H1 (cell line): ENCODE results near the gene ZNF775. TPM values are rescaled to one million over a fixed set of nuclear protein-coding genes. Genes with fewer than 3 reads are reported as not detected.

ENCODE experiments used
- CTCF ChIA-PET: fragments of 300-600 bp; sonication (Branson Sonifier 250); formaldehyde crosslinking; loops from one replicate; lab custom pipeline; 2021; ENCODE audit not compliant: partially characterized antibody; lab: Charles Lee
- POLR2A ChIA-PET: fragments of 300-600 bp; sonication (Branson Sonifier 250); formaldehyde crosslinking; loops from one replicate; lab custom pipeline; 2021; ENCODE audit warnings: inconsistent platforms; ENCODE audit not compliant: partially characterized antibody; lab: Charles Lee
- DNase-seq, 2 experiments: peaks; one replicate each; pipeline versions ENCODE4 v3.0.0 to v3.0.0-alpha.2; 2010 to 2022; ENCODE audit warnings: low spot score in 2 of 2, low read depth in 1 of 2, mixed read lengths in 1 of 2
- FAIRE-seq: peaks from 2 replicates; lab custom pipeline; 2011; peaks lifted over from hg19 to GRCh38; lab: Jason Lieb, UNC
- H2AFZ ChIP-seq: 2 replicates; pipeline ENCODE4 v1.8.1; 2012; ENCODE audit warnings: low read length, inconsistent platforms
- H2AK5ac ChIP-seq: 2 replicates; pipeline ENCODE4 v1.6.1; 2013; ENCODE audit warnings: low read depth, low read length
- H2BK120ac ChIP-seq: replicated peaks from 2 replicates; pipeline ENCODE3; 2013; ENCODE audit warnings: low read depth, low read length, inconsistent platforms
- H2BK12ac ChIP-seq: 2 replicates; pipeline ENCODE4 v1.6.1; 2013; ENCODE audit warnings: low read depth, low read length
- H2BK15ac ChIP-seq: 2 replicates; pipeline ENCODE4 v1.6.1; 2013; ENCODE audit warnings: low read length
- H2BK20ac ChIP-seq: 2 replicates; pipeline ENCODE4 v1.6.1; 2013; ENCODE audit warnings: low read length
- H2BK5ac ChIP-seq: 2 replicates; pipeline ENCODE4 v1.6.1; 2013; ENCODE audit warnings: low read depth, low read length
- H3K14ac ChIP-seq: 2 replicates; pipeline ENCODE4 v1.6.1; 2013; ENCODE audit warnings: inconsistent platforms; ENCODE audit not compliant: insufficient read length
- H3K18ac ChIP-seq: 2 replicates; pipeline ENCODE4 v1.6.1; 2013; ENCODE audit warnings: low read length; ENCODE audit errors: extremely low read depth
- H3K23ac ChIP-seq: 2 replicates; pipeline ENCODE4 v1.6.1; 2013; ENCODE audit warnings: inconsistent platforms; ENCODE audit not compliant: insufficient read length
- H3K23me2 ChIP-seq: 2 replicates; pipeline ENCODE4 v1.6.1; 2013; ENCODE audit warnings: low read depth, low read length
- H3K27ac ChIP-seq: 2 replicates; pipeline ENCODE4 v1.6.1; 2011; ENCODE audit warnings: low read depth, low read length, inconsistent platforms
- H3K27me3 ChIP-seq, 4 experiments: replicated peaks in 1 of 4; 1 replicate in 1 of 4; 2 replicates in 3 of 4; pipeline versions ENCODE4 v1.6.1 to v1.8.1; 2011 to 2013; ENCODE audit warnings: low read length in 3 of 4, mild to moderate bottlenecking in 3 of 4, inconsistent platforms in 2 of 4, mixed read lengths in 2 of 4, moderate library complexity in 1 of 4; ENCODE audit not compliant: control insufficient read depth in 3 of 4, insufficient read depth in 3 of 4; ENCODE audit errors: extremely low read depth in 1 of 4
- H3K36me3 ChIP-seq, 4 experiments: 2 replicates each; pipeline versions ENCODE4 v1.6.1 to v1.8.1; 2011 to 2013; ENCODE audit warnings: mild to moderate bottlenecking in 4 of 4, low read length in 3 of 4, moderate library complexity in 2 of 4, control low read depth in 1 of 4, inconsistent platforms in 1 of 4; ENCODE audit not compliant: insufficient read depth in 4 of 4, control insufficient read depth in 2 of 4
- H3K4ac ChIP-seq: replicated peaks from 2 replicates; pipeline ENCODE3; 2013; ENCODE audit warnings: low read length, low read depth, mixed read lengths, inconsistent platforms; ENCODE audit not compliant: insufficient read length
- H3K4me1 ChIP-seq, 4 experiments: replicated peaks in 1 of 4; 1 replicate in 1 of 4; 2 replicates in 3 of 4; pipeline versions ENCODE4 v1.6.1 to v1.8.1; 2011 to 2013; ENCODE audit warnings: low read length in 3 of 4, inconsistent platforms in 2 of 4, mixed read lengths in 1 of 4; ENCODE audit not compliant: insufficient read depth in 4 of 4, control insufficient read depth in 3 of 4
- H3K4me2 ChIP-seq, 2 experiments: 2 replicates each; pipeline versions ENCODE4 v1.6.1 to v1.8.1; 2011 to 2013; ENCODE audit warnings: low read depth in 2 of 2, low read length in 2 of 2, control low read depth in 1 of 2, inconsistent platforms in 1 of 2, mild to moderate bottlenecking in 1 of 2; ENCODE audit not compliant: insufficient read depth in 1 of 2
- H3K4me3 ChIP-seq, 4 experiments: fragments of 200-600, 300-600 bp in 1 of 4; sonication (generic), shearing (Covaris generic), sonication (Bioruptor Twin) in 1 of 4; 2 replicates each; pipeline versions ENCODE4 v1.5.1 to v1.8.1; 2011 to 2016; ENCODE audit warnings: low read length in 4 of 4, low read depth in 3 of 4, control low read depth in 2 of 4, inconsistent platforms in 2 of 4, mild to moderate bottlenecking in 2 of 4, mixed read lengths in 1 of 4, moderate library complexity in 1 of 4; ENCODE audit not compliant: insufficient read depth in 2 of 4; ENCODE audit errors: extremely low read depth in 1 of 4
- H3K56ac ChIP-seq: replicated peaks from 2 replicates; pipeline ENCODE3; 2013; ENCODE audit warnings: low read depth, mild to moderate bottlenecking, mixed read lengths, low read length, inconsistent platforms; ENCODE audit not compliant: insufficient read length
- H3K79me1 ChIP-seq: 2 replicates; pipeline ENCODE4 v1.6.1; 2013; ENCODE audit warnings: low read depth, low read length, control low read depth
- H3K79me2 ChIP-seq, 2 experiments: 2 replicates each; pipeline versions ENCODE4 v1.6.1 to v1.8.1; 2012 to 2013; ENCODE audit warnings: low read length in 2 of 2, mild to moderate bottlenecking in 2 of 2, inconsistent platforms in 1 of 2; ENCODE audit not compliant: insufficient read depth in 2 of 2, control insufficient read depth in 1 of 2
- H3K9ac ChIP-seq, 4 experiments: replicated peaks in 1 of 4; 1 replicate in 1 of 4; 2 replicates in 3 of 4; pipeline versions ENCODE4 v1.6.1 to v1.8.1; 2011 to 2013; ENCODE audit warnings: low read depth in 3 of 4, low read length in 3 of 4, control low read depth in 2 of 4, mild to moderate bottlenecking in 2 of 4, moderate library complexity in 2 of 4, inconsistent platforms in 1 of 4; ENCODE audit errors: extremely low read depth in 1 of 4
- H3K9me3 ChIP-seq, 2 experiments: 2 replicates each; pipeline versions ENCODE4 v1.6.1 to v1.8.1; 2012 to 2013; ENCODE audit warnings: mild to moderate bottlenecking in 2 of 2, moderate library complexity in 2 of 2, control low read depth in 1 of 2, inconsistent platforms in 1 of 2, low read depth in 1 of 2, low read length in 1 of 2, mixed read lengths in 1 of 2; ENCODE audit not compliant: insufficient read depth in 2 of 2
- H4K20me1 ChIP-seq, 2 experiments: replicated peaks in 1 of 2; 2 replicates each; pipeline versions ENCODE3 to v1.8.1; 2011 to 2013; ENCODE audit warnings: inconsistent platforms in 2 of 2, low read length in 2 of 2, mild to moderate bottlenecking in 1 of 2; ENCODE audit not compliant: insufficient read depth in 2 of 2, control insufficient read depth in 1 of 2
- H4K5ac ChIP-seq: 2 replicates; pipeline ENCODE4 v1.6.1; 2013; ENCODE audit warnings: low read length, low read depth, mixed read lengths, inconsistent platforms; ENCODE audit not compliant: insufficient read length
- H4K8ac ChIP-seq: 2 replicates; pipeline ENCODE4 v1.8.0; 2013; ENCODE audit warnings: mild to moderate bottlenecking, moderate library complexity, low read length, inconsistent platforms; ENCODE audit not compliant: insufficient read depth; ENCODE audit errors: extremely low read depth
- H4K91ac ChIP-seq: replicated peaks from 2 replicates; pipeline ENCODE3; 2013; ENCODE audit warnings: low read length, mixed read lengths, inconsistent platforms; ENCODE audit not compliant: insufficient read length
- CHD2 ChIP-seq: IDR thresholded peaks from 2 replicates; pipeline ENCODE4 v1.6.1; 2012; ENCODE audit warnings: low read length, improper control_type of control experiment
- JUND ChIP-seq: IDR thresholded peaks from 2 replicates; pipeline ENCODE4 v1.6.1; 2011; ENCODE audit warnings: mild to moderate bottlenecking, improper control_type of control experiment, low read length
- WGBS, 2 experiments: shearing (Covaris generic) in 1 of 2; methylation state at CpG; one replicate each; pipeline versions ENCODE4 v1.1.6 to v1.1.7; 2013 to 2015; ENCODE audit warnings: low lambda C conversion rate in 2 of 2, mixed read lengths in 2 of 2, inconsistent platforms in 1 of 2, low coverage in 1 of 2, missing lambda C conversion rate in 1 of 2; ENCODE audit not compliant: insufficient replicate concordance in 2 of 2, insufficient coverage in 1 of 2, insufficient read length in 1 of 2; ENCODE audit errors: extremely low coverage in 1 of 2, missing lambda C conversion rate in 1 of 2; 5-methylcytosine and 5-hydroxymethylcytosine counted together
- polyA plus RNA-seq, 7 experiments: library from polyadenylated mRNA; depleted of rRNA in 3 of 7; stranded (reverse) in 5 of 7; unstranded in 2 of 7; fragments of >200 nt in 5 of 7; fragments of 200-250 nt in 2 of 7; gene quantifications; 1 replicate in 5 of 7; 2 replicates in 1 of 7; 4 replicates in 1 of 7; pipeline versions ENCODE4 v1.2.1 to v1.2.3, GENCODE V29; 2011 to 2013; ENCODE audit warnings: missing spikeins in 2 of 7, mixed read lengths in 2 of 7
- total RNA-seq: library from RNA; stranded (reverse); fragmentation: NEBNext Ultra II Directional; extraction: Animal tissue kit (Norgen Biotek cat#: 25700); gene quantifications from 2 replicates; pipeline ENCODE4 v1.2.1, GENCODE V29; 2021

Gene ZNF775
- total and polyA plus RNA-seq, 2 of the 8 experiments (the other 6 are each of a cell fraction or from before 2014, with no cell fraction given): 13.6 to 21.5 TPM

DNA sequence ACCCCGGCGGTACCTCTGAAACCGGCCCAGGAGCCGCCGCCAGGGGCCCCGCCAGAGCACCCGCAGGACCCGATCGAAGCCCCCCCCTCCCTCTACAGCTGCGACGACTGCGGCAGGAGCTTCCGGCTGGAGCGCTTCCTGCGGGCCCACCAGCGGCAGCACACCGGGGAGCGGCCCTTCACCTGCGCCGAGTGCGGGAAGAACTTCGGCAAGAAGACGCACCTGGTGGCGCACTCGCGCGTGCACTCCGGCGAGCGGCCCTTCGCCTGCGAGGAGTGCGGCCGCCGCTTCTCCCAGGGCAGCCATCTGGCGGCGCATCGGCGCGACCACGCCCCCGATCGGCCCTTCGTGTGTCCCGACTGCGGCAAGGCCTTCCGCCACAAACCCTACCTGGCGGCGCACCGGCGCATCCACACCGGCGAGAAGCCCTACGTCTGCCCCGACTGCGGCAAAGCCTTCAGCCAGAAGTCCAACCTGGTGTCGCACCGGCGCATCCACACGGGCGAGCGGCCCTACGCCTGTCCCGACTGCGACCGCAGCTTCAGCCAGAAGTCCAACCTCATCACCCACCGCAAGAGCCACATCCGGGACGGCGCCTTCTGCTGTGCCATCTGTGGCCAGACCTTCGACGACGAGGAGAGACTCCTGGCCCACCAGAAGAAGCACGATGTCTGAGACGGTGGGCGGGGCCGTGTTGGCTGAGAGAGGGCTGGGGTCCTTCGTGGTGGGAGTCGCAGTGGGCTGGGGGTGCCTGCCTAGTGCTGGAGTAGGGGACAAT is 6.7 kb upstream of the ZNF775 start:
- CTCF ChIA-PET: interaction anchor here (0.6 to 5.6 kb wide), 4 partner anchors 11 to 476 kb away, joined by 4 to 32 read pairs (median 6); no protein-coding TSS in a partner anchor
- POLR2A ChIA-PET: interaction anchor here (1.2 to 8.6 kb wide), 12 partner anchors 5 to 40 kb away, joined by 3 to 230 read pairs (median 21); partner anchors contain the start of genes RARRES2 and REPIN1
- Histone ChIP-seq H4K5ac (no peak overlapping the region), H3K4ac (no peak overlapping the region), H3K18ac (no peak overlapping the region), H3K14ac (no peak overlapping the region), H3K27me3 (no peaks in the 10 kb centered on the region), H2BK120ac (no peak overlapping the region), H3K36me3 (peaks cover 16 to 49% (median 31%) of the 10 kb centered on the region in 4 experiments), H3K4me2 (no peak overlapping the region), H3K23ac (no peak overlapping the region), H2AFZ (no peak overlapping the region), H3K56ac (no peak overlapping the region), H3K27ac (peak overlapping the region; percentile 29; the same call in 1 of the 2 replicates), H4K8ac (peak overlapping the region; percentile 17; the same call in 1 of the 2 replicates), H3K4me1 (peaks cover 4 to 33% (median 12%) of the 10 kb centered on the region in 4 experiments), H3K23me2 (peaks cover 11% of the 10 kb centered on the region; the same call in 1 of the 2 replicates), H2BK12ac (peak overlapping the region; percentile 14; the same call in 1 of the 2 replicates), H4K91ac (no peak overlapping the region), H4K20me1 (peaks cover 2 to 15% of the 10 kb centered on the region in 2 experiments), H3K9ac (peak overlapping the region in 1 of 4 experiments; percentile 6; a peak in 2 of 7 replicates), H2AK5ac (no peak overlapping the region; the same call in 1 of the 2 replicates), H2BK5ac (no peak overlapping the region), H2BK15ac (no peak overlapping the region), H3K79me2 (peaks cover 7 to 54% of the 10 kb centered on the region in 2 experiments; a peak in 3 of 4 replicates), H3K4me3 (no peak overlapping the region), H3K79me1 (peaks cover 18% of the 10 kb centered on the region), H2BK20ac (no peak overlapping the region), H3K9me3 (no peaks in the 10 kb centered on the region)
- WGBS, 2 experiments: 96% methylated on average over 59 of the region's 79 CpGs; no CpG with 5 or more reads in 1 of the 2 experiments
- DNase-seq (no peak), FAIRE-seq (no peak)
- TF ChIP-seq CHD2 (no peak), JUND (no peak)
